ENCODE measurements around the gene EIF4E3. TPM values are rescaled to one million over a fixed set of nuclear protein-coding genes. Genes with fewer than 3 reads are reported as not detected.

EIF4E3 gene
- total RNA-seq, 2 donors from 2014 or later: 8.2 to 9.6 TPM

DNA sequence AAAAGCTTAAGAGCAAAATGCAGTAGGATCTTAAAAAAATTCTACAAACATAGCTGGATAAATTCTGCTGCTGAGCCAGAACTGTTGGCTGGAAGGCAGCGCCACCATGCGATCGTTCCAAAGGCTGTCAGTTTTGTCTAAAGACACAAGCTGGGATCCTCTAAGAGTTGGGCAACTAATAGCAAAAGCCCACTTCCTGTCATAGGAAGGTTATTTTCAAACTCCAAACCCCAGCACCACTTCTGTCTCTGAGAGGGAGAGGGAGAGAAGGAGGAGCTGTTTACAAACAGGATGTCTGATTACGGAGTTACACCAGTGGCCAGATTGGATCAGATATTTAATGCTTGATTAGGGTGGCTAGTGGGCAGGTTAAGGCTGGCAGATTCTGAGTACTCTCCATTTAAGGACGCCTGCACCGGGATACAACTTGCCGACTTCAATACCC lies 44.0 kb downstream of the EIF4E3 start:
- Histone ChIP-seq H3K4me3 (no peak overlapping the region), H3K9me3 (no peaks in the 10 kb centered on the region), H3K4me1 (peaks cover 6% of the 10 kb centered on the region), H3K36me3 (replicated peaks in 1 of 2; ENCODE audit: insufficient read depth in 1 of 2, low read depth in 2 of 2) (no peaks in the 10 kb centered on the region), H3K27ac (no peak overlapping the region), H3K27me3 (no peaks in the 10 kb centered on the region)
- intact Hi-C loops (cut with DNase I): no loop called here
- DNase-seq: peak; percentile 65 to 75 (median 70)
- ATAC-seq: peak; percentile 75
- TF ChIP-seq, protein P1, sequence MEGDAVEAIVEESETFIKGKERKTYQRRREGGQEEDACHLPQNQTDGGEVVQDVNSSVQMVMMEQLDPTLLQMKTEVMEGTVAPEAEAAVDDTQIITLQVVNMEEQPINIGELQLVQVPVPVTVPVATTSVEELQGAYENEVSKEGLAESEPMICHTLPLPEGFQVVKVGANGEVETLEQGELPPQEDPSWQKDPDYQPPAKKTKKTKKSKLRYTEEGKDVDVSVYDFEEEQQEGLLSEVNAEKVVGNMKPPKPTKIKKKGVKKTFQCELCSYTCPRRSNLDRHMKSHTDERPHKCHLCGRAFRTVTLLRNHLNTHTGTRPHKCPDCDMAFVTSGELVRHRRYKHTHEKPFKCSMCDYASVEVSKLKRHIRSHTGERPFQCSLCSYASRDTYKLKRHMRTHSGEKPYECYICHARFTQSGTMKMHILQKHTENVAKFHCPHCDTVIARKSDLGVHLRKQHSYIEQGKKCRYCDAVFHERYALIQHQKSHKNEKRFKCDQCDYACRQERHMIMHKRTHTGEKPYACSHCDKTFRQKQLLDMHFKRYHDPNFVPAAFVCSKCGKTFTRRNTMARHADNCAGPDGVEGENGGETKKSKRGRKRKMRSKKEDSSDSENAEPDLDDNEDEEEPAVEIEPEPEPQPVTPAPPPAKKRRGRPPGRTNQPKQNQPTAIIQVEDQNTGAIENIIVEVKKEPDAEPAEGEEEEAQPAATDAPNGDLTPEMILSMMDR (IDR thresholded peaks at IDR 0.05): peak; percentile 41 to 75 (median 63)
- TF ChIP-seq POLR2A (IDR thresholded peaks at IDR 0.05): no peak
- 17 to 31% methylated on average over 7 of the region's 7 CpGs for WGBS, 2 donors

DNA sequence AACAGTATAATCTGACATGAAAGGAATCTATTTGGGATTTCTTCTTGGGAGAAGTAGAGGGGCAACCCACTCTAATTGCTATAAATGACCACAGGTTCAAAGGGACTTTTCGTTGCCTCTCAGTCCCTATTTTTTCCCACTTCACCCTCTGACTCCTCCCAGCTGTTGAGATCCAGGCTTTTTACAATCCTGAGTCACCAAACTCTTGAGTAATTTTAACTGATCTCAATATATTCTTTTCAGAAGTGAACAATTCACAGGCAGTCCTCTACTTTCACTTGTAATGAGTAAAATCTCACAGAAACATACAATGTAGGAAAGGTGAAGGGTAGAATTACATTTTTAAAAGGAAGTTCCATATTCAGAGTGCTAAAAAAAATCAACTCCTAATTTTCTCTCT lies 44.6 kb downstream of the EIF4E3 start:
- Histone ChIP-seq H3K27ac (no peak overlapping the region), H3K9me3 (no peaks in the 10 kb centered on the region), H3K4me3 (no peak overlapping the region), H3K36me3 (replicated peaks in 1 of 2; ENCODE audit: insufficient read depth in 1 of 2, low read depth in 2 of 2) (no peaks in the 10 kb centered on the region), H3K27me3 (no peaks in the 10 kb centered on the region), H3K4me1 (peaks cover 6% of the 10 kb centered on the region)
- WGBS, 2 donors: 52 to 68% methylated on average over 1 of the region's 1 CpG
- intact Hi-C loops (cut with DNase I): no loop called here
- ATAC-seq: no peak
- TF ChIP-seq, protein P1 (IDR thresholded peaks at IDR 0.05): no peak
- TF ChIP-seq POLR2A (IDR thresholded peaks at IDR 0.05): no peak
- no peak for DNase-seq

DNA sequence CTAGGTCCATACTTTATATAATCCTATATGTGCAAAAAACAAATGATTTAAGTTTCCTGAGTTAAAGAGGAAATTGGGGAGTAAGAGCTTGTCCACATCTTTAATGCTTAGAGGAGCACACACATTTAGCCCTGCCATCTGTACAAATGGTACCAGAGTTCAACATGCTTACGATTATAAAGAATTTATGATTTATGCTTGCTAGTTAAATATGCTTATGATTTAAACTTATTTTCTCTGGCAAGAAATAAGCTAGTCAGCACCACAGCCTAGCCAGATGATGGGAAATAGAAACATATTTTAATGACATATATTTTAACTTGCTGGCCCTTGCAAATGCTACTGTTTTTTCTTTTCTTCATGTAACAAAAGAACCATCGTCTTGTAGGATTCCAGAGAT lies 48.3 kb downstream of the EIF4E3 start:
- intact Hi-C loops (cut with DNase I): no loop called here
- no peak overlapping the region for H3K27ac ChIP-seq
- H3K4me1 ChIP-seq: peaks cover 6% of the 10 kb centered on the region
- H3K4me3 ChIP-seq: no peak overlapping the region
- no peaks in the 10 kb centered on the region for H3K27me3 ChIP-seq
- TF ChIP-seq, protein P1 (IDR thresholded peaks at IDR 0.05): no peak
- TF ChIP-seq POLR2A (IDR thresholded peaks at IDR 0.05): no peak
- DNase-seq (no peak), ATAC-seq (no peak)
- WGBS, 2 donors: 75% methylated on average over 2 of the region's 2 CpGs
- H3K9me3 ChIP-seq: no peaks in the 10 kb centered on the region
- H3K36me3 ChIP-seq (replicated peaks in 1 of 2; ENCODE audit: insufficient read depth in 1 of 2, low read depth in 2 of 2): no peaks in the 10 kb centered on the region

DNA sequence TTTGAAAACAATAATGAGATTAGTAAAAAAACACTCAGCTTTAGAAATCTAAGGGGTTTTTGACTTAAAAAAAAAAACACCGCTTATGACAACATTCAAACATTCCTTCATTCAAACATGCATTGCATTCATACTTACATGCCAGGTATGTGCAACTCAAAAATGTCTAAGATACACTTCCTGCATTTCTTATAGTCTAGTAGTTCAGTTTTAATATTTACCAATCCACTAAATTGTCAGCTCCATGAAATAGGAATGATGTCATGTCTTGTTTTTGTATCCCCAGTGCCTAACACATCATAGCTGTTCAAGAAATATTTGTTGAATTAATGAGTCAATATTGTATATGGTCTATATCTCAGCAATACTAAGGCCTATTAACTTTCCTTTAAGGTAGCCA lies 51.7 kb downstream of the EIF4E3 start:
- 94 to 96% methylated on average over 1 of the region's 1 CpG for WGBS, 2 donors
- Histone ChIP-seq H3K4me3 (no peak overlapping the region), H3K27me3 (no peaks in the 10 kb centered on the region), H3K4me1 (no peaks in the 10 kb centered on the region), H3K36me3 (replicated peaks in 1 of 2; ENCODE audit: insufficient read depth in 1 of 2, low read depth in 2 of 2) (no peaks in the 10 kb centered on the region), H3K9me3 (no peaks in the 10 kb centered on the region), H3K27ac (no peak overlapping the region)
- no peak for TF ChIP-seq POLR2A (IDR thresholded peaks at IDR 0.05)
- TF ChIP-seq, protein P1 (IDR thresholded peaks at IDR 0.05): no peak
- no peak for DNase-seq
- intact Hi-C loops (cut with DNase I): no loop called here
- ATAC-seq: no peak

DNA sequence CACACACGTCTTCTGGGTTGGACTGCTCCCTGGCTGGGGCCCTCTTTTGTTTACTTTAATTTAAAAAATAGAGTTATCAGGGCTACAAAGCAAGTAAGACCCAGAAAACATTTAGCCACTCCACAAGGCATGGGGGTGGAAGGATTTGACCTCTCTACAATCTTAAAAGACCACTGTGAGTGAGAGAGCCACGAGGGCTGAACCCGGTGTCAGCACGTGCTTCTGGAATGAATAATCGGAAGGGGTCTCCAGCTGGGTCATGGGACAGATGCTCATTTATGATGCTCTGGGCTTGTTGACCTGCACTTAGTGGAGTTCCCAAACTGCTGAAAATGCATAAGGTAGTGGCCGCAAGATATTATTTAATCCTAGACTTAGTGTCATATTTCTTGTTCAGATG lies 52.4 kb downstream of the EIF4E3 start:
- no peak for ATAC-seq
- H3K4me1 ChIP-seq: no peaks in the 10 kb centered on the region
- H3K27ac ChIP-seq: no peak overlapping the region
- no peaks in the 10 kb centered on the region for H3K27me3 ChIP-seq
- no peaks in the 10 kb centered on the region for H3K36me3 ChIP-seq (replicated peaks in 1 of 2; ENCODE audit: insufficient read depth in 1 of 2, low read depth in 2 of 2)
- no peak for TF ChIP-seq POLR2A (IDR thresholded peaks at IDR 0.05)
- TF ChIP-seq, protein P1 (IDR thresholded peaks at IDR 0.05): no peak
- H3K4me3 ChIP-seq: no peak overlapping the region
- intact Hi-C loops (cut with DNase I): no loop called here
- no peaks in the 10 kb centered on the region for H3K9me3 ChIP-seq
- WGBS, 2 donors: 81 to 83% methylated on average over 6 of the region's 6 CpGs
- DNase-seq: no peak

Data from body of pancreas (tissue), 4 donors.